Karpas-422 (cell line): ENCODE data around the gene GMPS. TPM values are rescaled to one million over a fixed set of nuclear protein-coding genes. Genes with fewer than 3 reads are reported as not detected.

Experiments
- DNase-seq: peaks from one replicate; pipeline ENCODE4 v3.0.0-alpha.2; 2015
- H2AFZ ChIP-seq: fragments of 200-600 bp; sonication (generic); 2 replicates; pipeline ENCODE4 v1.6.1; 2014; ENCODE audit warnings: antibody characterized with exemption, low read length, mixed read lengths
- H3K27ac ChIP-seq: fragments of 200-600 bp; sonication (generic); 2 replicates; pipeline ENCODE4 v1.5.1; 2014; ENCODE audit warnings: mild to moderate bottlenecking, low read length, moderate library complexity
- H3K27me3 ChIP-seq: fragments of 200-600 bp; sonication (generic); 2 replicates; pipeline ENCODE4 v1.6.1; 2014; ENCODE audit warnings: low read length, mixed read lengths
- H3K36me3 ChIP-seq: fragments of 200-600 bp; sonication (generic); 2 replicates; pipeline ENCODE4 v1.6.1; 2014; ENCODE audit warnings: low read length, mixed read lengths; ENCODE audit not compliant: insufficient read depth
- H3K4me1 ChIP-seq: fragments of 200-600 bp; sonication (generic); 2 replicates; pipeline ENCODE4 v1.6.1; 2014; ENCODE audit warnings: mild to moderate bottlenecking, low read length, mixed read lengths
- H3K4me2 ChIP-seq: fragments of 200-600 bp; sonication (generic); 2 replicates; pipeline ENCODE4 v1.6.1; 2014; ENCODE audit warnings: low read length, low read depth, mild to moderate bottlenecking; ENCODE audit not compliant: poor library complexity, severe bottlenecking
- H3K4me3 ChIP-seq: fragments of 200-600 bp; sonication (generic); 2 replicates; pipeline ENCODE4 v1.5.1; 2014; ENCODE audit warnings: mild to moderate bottlenecking, antibody characterized with exemption, low read length, mixed read lengths
- H3K79me2 ChIP-seq: fragments of 200-600 bp; sonication (generic); 2 replicates; pipeline ENCODE4 v1.6.1; 2014; ENCODE audit warnings: mild to moderate bottlenecking, low read length, mixed read lengths
- H3K9ac ChIP-seq: fragments of 200-600 bp; sonication (generic); 2 replicates; pipeline ENCODE4 v1.6.0; 2014; ENCODE audit warnings: low read length
- H3K9me2 ChIP-seq: fragments of 200-600 bp; sonication (generic), shearing (Covaris generic); replicated peaks from 2 replicates; pipeline ENCODE4 v1.6.0; 2014; ENCODE audit warnings: mild to moderate bottlenecking, low read length, moderate library complexity; ENCODE audit not compliant: insufficient read depth
- H3K9me3 ChIP-seq: fragments of 300-700, 200-600 bp; sonication (generic); 2 replicates; pipeline ENCODE4 v1.6.1; 2014; ENCODE audit warnings: low read length, mixed read lengths
- H4K20me1 ChIP-seq: fragments of 200-600 bp; sonication (generic); 2 replicates; pipeline ENCODE4 v1.6.1; 2014; ENCODE audit warnings: mild to moderate bottlenecking, antibody characterized with exemption, low read length, low read depth; ENCODE audit not compliant: insufficient read depth
- total RNA-seq: library from RNA; depleted of rRNA; stranded (reverse); fragments of >200 nt; shearing (Covaris generic); gene quantifications from 2 replicates; pipeline ENCODE4 v1.2.3, GENCODE V29; 2014; ENCODE audit warnings: low replicate concordance

The GMPS gene
- total RNA-seq, 1 experiment from 2014 or later, result 83.1 TPM

GRCh38 chr3:155972885-155973584 lies 102.6 kb downstream of the GMPS start:
- Histone ChIP-seq H2AFZ (no peak overlapping the region), H3K4me3 (no peak overlapping the region), H3K9ac (no peak overlapping the region)

DNA sequence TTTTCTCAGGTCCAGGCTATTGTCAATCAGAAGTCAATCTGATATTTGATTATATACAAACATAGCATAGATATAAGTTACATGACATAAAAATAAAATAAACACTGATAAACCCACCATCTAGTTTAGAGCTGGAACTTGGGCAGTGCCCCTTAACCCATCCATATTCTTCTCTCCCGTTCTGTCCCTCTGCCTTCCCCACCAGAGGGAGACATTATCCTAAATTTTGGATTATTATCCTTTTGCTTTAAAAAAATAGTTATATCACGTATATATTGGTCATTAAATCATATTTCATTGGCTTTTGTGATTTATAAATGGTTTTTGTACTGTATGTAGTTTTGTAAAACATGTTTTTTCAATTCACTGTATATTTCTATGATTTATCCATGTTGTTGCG lies 107.9 kb downstream of the GMPS start:
- Histone ChIP-seq H4K20me1 (peaks cover 5% of the 10 kb centered on the region; the same call in 1 of the 2 replicates), H3K4me3 (no peak overlapping the region), H3K4me2 (no peak overlapping the region), H3K27me3 (no peaks in the 10 kb centered on the region), H3K9me3 (no peaks in the 10 kb centered on the region), H3K9ac (no peak overlapping the region), H3K36me3 (no peaks in the 10 kb centered on the region), H3K4me1 (no peaks in the 10 kb centered on the region), H3K9me2 (no peaks in the 10 kb centered on the region), H3K79me2 (no peaks in the 10 kb centered on the region), H3K27ac (no peak overlapping the region), H2AFZ (no peak overlapping the region)
- DNase-seq, result no peak

More at GRCh38 chr3:155972885-155973584, 102.6 kb downstream of the GMPS start:
- Histone ChIP-seq H3K9me3 (no peaks in the 10 kb centered on the region), H3K9me2 (no peaks in the 10 kb centered on the region), H3K79me2 (no peaks in the 10 kb centered on the region), H3K27ac (no peak overlapping the region), H3K4me2 (no peak overlapping the region), H3K36me3 (no peaks in the 10 kb centered on the region), H3K4me1 (no peaks in the 10 kb centered on the region; the same call in 1 of the 2 replicates), H3K27me3 (no peaks in the 10 kb centered on the region), H4K20me1 (no peaks in the 10 kb centered on the region)
- DNase-seq, result no peak

GRCh38 chr3:155979746-155980145 lies 109.3 kb downstream of the GMPS start:
- H3K4me2 ChIP-seq, result no peak overlapping the region
- H3K27me3 ChIP-seq, result no peaks in the 10 kb centered on the region
- no peaks in the 10 kb centered on the region for H3K79me2 ChIP-seq
- H4K20me1 ChIP-seq, result peaks cover 5% of the 10 kb centered on the region; the same call in 1 of the 2 replicates
- no peaks in the 10 kb centered on the region for H3K9me2 ChIP-seq
- no peak overlapping the region for H3K9ac ChIP-seq
- DNase-seq, result no peak
- no peak overlapping the region for H3K27ac ChIP-seq
- no peaks in the 10 kb centered on the region for H3K9me3 ChIP-seq
- no peaks in the 10 kb centered on the region for H3K4me1 ChIP-seq
- no peak overlapping the region for H3K4me3 ChIP-seq
- no peak overlapping the region for H2AFZ ChIP-seq
- H3K36me3 ChIP-seq, result no peaks in the 10 kb centered on the region

GRCh38 chr3:155981669-155982068 lies 111.2 kb downstream of the GMPS start:
- H2AFZ ChIP-seq, result no peak overlapping the region
- no peaks in the 10 kb centered on the region for H3K4me1 ChIP-seq
- H3K9ac ChIP-seq, result no peak overlapping the region
- no peaks in the 10 kb centered on the region for H3K27me3 ChIP-seq
- no peaks in the 10 kb centered on the region for H3K9me3 ChIP-seq
- H3K36me3 ChIP-seq, result no peaks in the 10 kb centered on the region
- H3K27ac ChIP-seq, result no peak overlapping the region
- no peak overlapping the region for H3K4me2 ChIP-seq
- no peak overlapping the region for H3K4me3 ChIP-seq
- H3K79me2 ChIP-seq, result no peaks in the 10 kb centered on the region
- DNase-seq, result no peak
- H4K20me1 ChIP-seq, result peaks cover 5% of the 10 kb centered on the region; the same call in 1 of the 2 replicates
- no peaks in the 10 kb centered on the region for H3K9me2 ChIP-seq

DNA sequence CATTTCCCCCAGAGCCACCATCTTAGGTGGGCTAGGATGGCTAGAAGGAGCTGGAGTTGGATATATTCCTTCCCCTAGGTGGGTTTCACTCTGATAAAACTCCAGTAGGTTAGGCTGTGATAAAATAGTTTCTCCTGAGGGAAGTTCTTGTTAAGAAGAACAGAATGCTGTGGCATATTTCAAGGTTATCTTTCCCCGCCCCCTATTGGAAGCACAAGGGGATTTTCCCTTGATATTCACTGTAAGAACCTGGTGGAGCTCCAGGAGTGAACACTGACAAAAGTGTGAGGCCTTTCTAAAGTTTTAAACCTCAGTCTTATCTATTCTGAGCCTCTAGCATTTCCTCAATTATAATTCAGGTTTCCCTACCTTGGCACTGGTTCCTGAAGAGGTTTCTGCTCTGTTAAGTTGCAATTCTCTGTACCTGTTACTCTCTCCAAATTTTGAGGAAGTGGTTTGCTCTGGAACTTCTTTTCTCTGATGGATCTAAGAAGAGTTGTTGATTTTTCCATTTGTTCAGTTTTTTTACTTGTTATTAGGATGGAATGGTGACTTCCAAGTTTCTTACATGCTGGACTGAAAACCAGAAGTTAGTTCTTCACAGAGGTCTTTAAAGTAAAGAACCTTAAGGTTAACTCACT lies 113.5 kb downstream of the GMPS start:
- Histone ChIP-seq H3K4me2 (no peak overlapping the region), H3K9ac (no peak overlapping the region), H3K27me3 (no peaks in the 10 kb centered on the region), H2AFZ (no peak overlapping the region), H3K9me2 (no peaks in the 10 kb centered on the region), H3K27ac (no peak overlapping the region), H4K20me1 (peaks cover 5% of the 10 kb centered on the region; the same call in 1 of the 2 replicates), H3K79me2 (no peaks in the 10 kb centered on the region), H3K36me3 (no peaks in the 10 kb centered on the region), H3K4me3 (no peak overlapping the region), H3K9me3 (no peaks in the 10 kb centered on the region), H3K4me1 (no peaks in the 10 kb centered on the region)
- DNase-seq, result no peak

- Histone ChIP-seq H4K20me1 (peaks cover 5% of the 10 kb centered on the region; the same call in 1 of the 2 replicates), H3K27ac (no peak overlapping the region), H3K4me1 (no peaks in the 10 kb centered on the region), H3K4me3 (no peak overlapping the region), H3K9me2 (no peaks in the 10 kb centered on the region), H3K9me3 (no peaks in the 10 kb centered on the region), H3K79me2 (no peaks in the 10 kb centered on the region), H3K27me3 (no peaks in the 10 kb centered on the region), H3K9ac (no peak overlapping the region), H3K4me2 (no peak overlapping the region), H3K36me3 (no peaks in the 10 kb centered on the region), H2AFZ (no peak overlapping the region)
- no peak for DNase-seq
Observed at GRCh38 chr3:155984791-155985417, 114.5 kb downstream of the GMPS start.

- no peak for DNase-seq
- no peaks in the 10 kb centered on the region for H3K4me1 ChIP-seq
- no peaks in the 10 kb centered on the region for H3K79me2 ChIP-seq
Observed at GRCh38 chr3:155989536-155989935, 119.1 kb downstream of the GMPS start.

DNA sequence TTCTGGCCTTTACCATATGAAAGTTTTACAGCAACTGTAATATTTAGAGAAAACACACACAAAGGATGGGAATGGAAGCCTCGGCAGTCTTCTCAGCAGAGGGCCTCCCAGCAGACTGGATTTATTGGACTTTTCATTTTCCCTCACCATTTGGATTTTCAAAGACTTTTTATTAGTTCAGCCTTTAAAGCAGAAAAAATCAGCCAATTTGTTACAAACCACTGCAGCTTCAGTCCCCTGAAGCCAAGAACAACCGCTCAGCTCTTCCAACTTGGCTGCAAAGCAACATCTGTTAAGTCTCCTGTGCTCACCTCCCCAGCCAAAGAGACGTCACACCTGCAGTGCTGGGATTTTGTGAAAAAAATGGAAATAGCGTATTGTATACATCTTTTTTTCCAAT lies 120.8 kb downstream of the GMPS start:
- Histone ChIP-seq H3K9me3 (no peaks in the 10 kb centered on the region), H3K9ac (no peak overlapping the region), H3K9me2 (no peaks in the 10 kb centered on the region), H3K27ac (no peak overlapping the region), H3K4me2 (no peak overlapping the region), H3K4me1 (no peaks in the 10 kb centered on the region), H3K4me3 (no peak overlapping the region), H2AFZ (no peak overlapping the region), H3K79me2 (no peaks in the 10 kb centered on the region), H3K36me3 (no peaks in the 10 kb centered on the region), H4K20me1 (no peaks in the 10 kb centered on the region), H3K27me3 (no peaks in the 10 kb centered on the region)
- DNase-seq, result no peak

More at GRCh38 chr3:155989536-155989935, 119.1 kb downstream of the GMPS start:
- no peaks in the 10 kb centered on the region for H3K9me2 ChIP-seq
- H3K36me3 ChIP-seq, result no peaks in the 10 kb centered on the region
- no peak overlapping the region for H3K9ac ChIP-seq
- no peak overlapping the region for H2AFZ ChIP-seq
- H3K9me3 ChIP-seq, result no peaks in the 10 kb centered on the region
- H3K4me2 ChIP-seq, result no peak overlapping the region
- H4K20me1 ChIP-seq, result no peaks in the 10 kb centered on the region
- no peaks in the 10 kb centered on the region for H3K27me3 ChIP-seq
- H3K4me3 ChIP-seq, result no peak overlapping the region
- no peak overlapping the region for H3K27ac ChIP-seq
